HUES64 (cell line): ENCODE measurements around the gene UTP18.
"Not testable (repeated sequence)": the region's sequence is repeated elsewhere in the genome, so short reads cannot be mapped to it uniquely, and the experiment has no call there.

Experiments used
- H3K27ac ChIP-seq: 2 replicates; pipeline ENCODE4 v1.7.0; 2013; ENCODE audit warnings: low read depth, low read length, inconsistent platforms
- H3K27me3 ChIP-seq: 2 replicates; pipeline ENCODE4 v1.6.1; 2013; ENCODE audit warnings: mild to moderate bottlenecking, low read length; ENCODE audit not compliant: insufficient read depth
- H3K36me3 ChIP-seq: 2 replicates; pipeline ENCODE4 v1.6.1; 2013; ENCODE audit warnings: mild to moderate bottlenecking, low read length; ENCODE audit not compliant: insufficient read depth
- H3K4me1 ChIP-seq: 2 replicates; pipeline ENCODE4 v1.6.1; 2013; ENCODE audit warnings: mild to moderate bottlenecking, low read length, moderate library complexity; ENCODE audit not compliant: insufficient read depth
- H3K4me3 ChIP-seq: 2 replicates; pipeline ENCODE4 v1.5.1; 2013; ENCODE audit warnings: mild to moderate bottlenecking, low read length, moderate library complexity
- H3K9ac ChIP-seq: 2 replicates; pipeline ENCODE4 v1.6.1; 2013; ENCODE audit warnings: mild to moderate bottlenecking, low read depth, low read length
- H3K9me3 ChIP-seq: 2 replicates; pipeline ENCODE4 v1.6.1; 2013; ENCODE audit warnings: low read depth, low read length; ENCODE audit not compliant: insufficient read depth
- WGBS: fragments of 150-250, 120-280 bp; methylation state at CpG from one replicate; pipeline ENCODE4 v1.1.7; 2013; ENCODE audit warnings: missing lambda C conversion rate; 5-methylcytosine and 5-hydroxymethylcytosine counted together

UTP18 gene

DNA sequence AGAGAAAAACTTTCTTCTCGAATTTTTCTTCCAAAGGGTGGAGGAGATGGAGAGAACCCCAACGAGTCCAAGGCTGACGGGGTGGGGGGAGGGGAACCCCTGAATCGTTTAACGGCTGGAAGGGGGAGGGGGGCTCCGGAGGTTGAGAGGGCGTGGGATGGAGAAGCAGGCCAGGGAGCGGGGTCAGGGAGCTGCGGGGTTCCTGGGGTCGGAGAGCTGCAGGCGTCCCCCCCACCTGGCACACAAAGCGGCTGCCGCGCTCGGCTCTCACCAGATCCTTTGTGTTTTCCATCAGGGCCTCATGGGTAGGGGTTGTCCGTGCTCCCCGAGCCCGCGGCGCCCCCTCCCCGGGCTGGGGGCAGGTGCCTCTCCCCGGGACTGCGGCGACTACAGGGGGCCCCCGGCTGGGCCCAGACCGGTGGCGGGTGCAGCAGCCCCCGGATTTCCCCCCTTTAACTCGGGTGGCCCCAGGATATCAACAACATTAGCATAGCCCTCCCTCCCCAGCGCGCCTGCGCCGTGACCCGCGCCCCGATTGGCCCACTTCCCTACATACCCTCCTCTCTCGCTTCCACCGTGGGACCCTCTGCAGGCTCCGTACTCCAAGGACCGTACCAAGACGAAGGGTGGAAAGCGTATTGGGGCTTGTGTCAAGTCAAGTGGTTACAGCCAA, 646 bp upstream of the UTP18 start, which contains the start of gene MBTD1:
MBTD1 (minus strand) TSS at position 486 of the 673 bp plus-strand sequence. CDS start 34,888 bp downstream, outside the sequence.
- WGBS: under 1% methylated on average over 42 of the region's 42 CpGs
- H3K36me3 ChIP-seq: peaks cover 61% of the 10 kb centered on the region

DNA sequence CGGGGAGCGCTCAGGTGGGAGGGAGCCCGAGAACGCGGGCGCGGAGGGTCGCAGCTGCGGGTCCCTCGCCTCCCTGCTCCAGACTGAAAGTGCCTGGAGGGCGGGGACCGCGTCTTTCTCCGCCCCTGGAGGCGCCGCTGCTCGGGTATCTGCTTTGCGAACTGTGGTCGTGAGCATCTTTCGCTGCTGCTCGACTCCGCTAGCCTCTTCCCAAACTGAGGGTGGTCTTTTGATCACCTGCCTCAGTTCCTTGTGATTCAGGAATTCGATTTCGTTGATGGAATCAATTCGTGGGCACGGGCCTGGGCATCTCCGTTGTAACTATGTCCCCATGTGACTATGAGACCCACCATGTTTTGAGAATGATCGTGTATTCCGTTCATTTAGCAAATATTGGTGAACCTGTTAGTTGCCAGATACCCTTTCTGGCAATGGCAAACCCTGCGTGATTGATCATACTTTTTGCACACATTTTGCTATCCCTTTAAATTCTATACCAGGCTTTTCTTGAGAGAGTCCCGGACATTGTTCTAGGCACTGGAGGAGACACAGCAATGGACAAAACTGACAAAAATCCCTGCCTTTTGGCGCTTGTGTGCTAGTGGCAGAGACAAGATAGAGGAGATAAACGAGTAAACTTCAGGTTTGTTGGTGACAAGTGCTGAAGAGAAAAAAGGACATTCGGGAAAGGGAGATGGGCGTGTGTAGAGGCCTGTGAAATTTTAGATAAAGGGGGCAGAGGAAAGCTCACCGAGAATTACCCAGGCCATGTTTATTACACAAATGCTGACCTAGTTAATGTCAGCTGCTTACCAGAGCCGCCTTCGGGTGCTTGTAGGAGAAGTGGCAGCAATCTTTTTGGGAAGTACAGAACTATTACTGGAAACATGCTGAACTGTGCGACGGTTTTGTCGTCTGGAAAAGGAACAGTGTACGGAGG, 948 bp downstream of the UTP18 start:
- peaks cover 17% of the 10 kb centered on the region; the same call in 1 of the 2 replicates for H3K4me1 ChIP-seq
- no peaks in the 10 kb centered on the region for H3K9me3 ChIP-seq
- 17% methylated on average over 42 of the region's 42 CpGs for WGBS
- peak overlapping the region; percentile 98 for H3K9ac ChIP-seq
- peak overlapping the region; percentile 97; the same call in 1 of the 2 replicates for H3K27ac ChIP-seq
- H3K4me3 ChIP-seq: peak overlapping the region; percentile 83
- H3K36me3 ChIP-seq: peaks cover 63% of the 10 kb centered on the region
- no peaks in the 10 kb centered on the region for H3K27me3 ChIP-seq

More for the DNA sequence above, 646 bp upstream of the UTP18 start, which contains the start of gene MBTD1:
- H3K4me1 ChIP-seq: peaks cover 17% of the 10 kb centered on the region; the same call in 1 of the 2 replicates
- H3K4me3 ChIP-seq: peak within 1 kb of the TSS; percentile 83
- no peaks in the 10 kb centered on the region for H3K9me3 ChIP-seq
- peak within 1 kb of the TSS; percentile 98 for H3K9ac ChIP-seq
- peak within 1 kb of the TSS; percentile 97 for H3K27ac ChIP-seq
- H3K27me3 ChIP-seq: no peaks in the 10 kb centered on the region

DNA sequence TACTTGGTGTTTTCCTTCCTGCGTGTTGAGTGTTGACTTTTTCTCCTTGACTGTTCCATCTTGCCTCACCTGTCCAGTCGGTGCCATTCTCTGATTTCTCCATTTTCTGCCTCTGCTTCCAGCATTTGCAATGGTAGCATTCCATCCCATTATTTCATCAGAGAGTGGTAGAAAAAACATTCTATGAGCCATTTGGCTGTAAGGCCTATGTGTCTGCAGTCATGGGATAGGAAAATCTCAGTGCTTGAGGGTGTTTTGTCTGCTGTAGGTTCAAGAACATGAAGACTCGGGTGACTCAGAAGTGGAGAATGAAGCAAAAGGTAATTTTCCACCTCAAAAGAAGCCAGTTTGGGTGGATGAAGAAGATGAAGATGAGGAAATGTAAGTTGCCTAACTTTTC, 2.7 kb downstream of the UTP18 start:
- Histone ChIP-seq H3K27me3 (no peaks in the 10 kb centered on the region), H3K4me1 (peaks cover 11% of the 10 kb centered on the region; the same call in 1 of the 2 replicates), H3K27ac (no peak overlapping the region), H3K36me3 (peaks cover 60% of the 10 kb centered on the region), H3K9ac (no peak overlapping the region), H3K9me3 (no peaks in the 10 kb centered on the region), H3K4me3 (no peak overlapping the region)
- WGBS: 97% methylated on average over 3 of the region's 3 CpGs

DNA sequence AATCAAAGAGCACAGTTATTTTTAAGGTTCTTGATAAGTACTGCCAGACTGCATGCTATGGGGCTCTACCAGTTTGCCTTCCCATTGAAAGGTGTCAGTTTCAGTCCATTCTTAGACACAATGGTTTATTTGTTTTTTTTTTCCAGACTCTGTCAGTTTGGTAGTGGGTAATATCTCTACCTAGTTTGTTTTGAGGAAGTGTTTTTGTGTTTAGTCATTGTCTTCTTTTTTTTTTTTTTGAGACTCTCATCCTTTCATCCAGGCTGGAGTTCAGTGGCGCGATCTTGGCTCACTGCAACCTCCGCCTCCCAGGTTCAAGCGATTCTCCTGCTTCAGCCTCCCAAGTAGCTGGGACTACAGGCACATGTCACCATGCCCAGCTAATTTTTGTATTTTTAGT, 4.1 kb downstream of the UTP18 start:
- not testable (repeated sequence) for H3K27ac ChIP-seq, H3K4me1 ChIP-seq, H3K9me3 ChIP-seq, H3K27me3 ChIP-seq, H3K4me3 ChIP-seq, H3K9ac ChIP-seq
- peaks cover 67% of the 10 kb centered on the region for H3K36me3 ChIP-seq
- 72% methylated on average over 4 of the region's 4 CpGs for WGBS

DNA sequence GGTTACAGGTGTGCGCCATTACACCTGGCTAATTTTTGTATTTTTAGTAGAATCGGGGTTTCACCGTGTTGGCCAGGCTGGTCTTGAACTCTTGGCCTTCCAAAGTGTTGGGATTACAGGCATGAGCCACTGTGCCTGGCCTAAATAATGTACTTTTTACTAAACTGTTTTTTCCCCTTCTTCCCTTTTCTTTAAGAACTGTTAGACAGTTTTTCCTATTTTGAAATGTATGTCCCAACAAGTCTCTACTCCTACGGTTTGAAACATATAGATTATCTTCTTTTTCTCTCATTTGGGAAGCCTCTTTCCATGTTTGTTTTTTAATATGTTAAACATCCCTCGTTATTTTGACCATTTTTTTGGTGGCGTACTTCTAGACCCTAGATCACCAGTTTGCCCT, 9.6 kb downstream of the UTP18 start:
- no peak overlapping the region for H3K27ac ChIP-seq
- no peaks in the 10 kb centered on the region for H3K9me3 ChIP-seq
- no peak overlapping the region for H3K9ac ChIP-seq
- H3K4me3 ChIP-seq: no peak overlapping the region
- WGBS: 97% methylated on average over 6 of the region's 6 CpGs
- H3K36me3 ChIP-seq: peaks cover 94% of the 10 kb centered on the region
- H3K4me1 ChIP-seq: no peaks in the 10 kb centered on the region
- H3K27me3 ChIP-seq: no peaks in the 10 kb centered on the region

DNA sequence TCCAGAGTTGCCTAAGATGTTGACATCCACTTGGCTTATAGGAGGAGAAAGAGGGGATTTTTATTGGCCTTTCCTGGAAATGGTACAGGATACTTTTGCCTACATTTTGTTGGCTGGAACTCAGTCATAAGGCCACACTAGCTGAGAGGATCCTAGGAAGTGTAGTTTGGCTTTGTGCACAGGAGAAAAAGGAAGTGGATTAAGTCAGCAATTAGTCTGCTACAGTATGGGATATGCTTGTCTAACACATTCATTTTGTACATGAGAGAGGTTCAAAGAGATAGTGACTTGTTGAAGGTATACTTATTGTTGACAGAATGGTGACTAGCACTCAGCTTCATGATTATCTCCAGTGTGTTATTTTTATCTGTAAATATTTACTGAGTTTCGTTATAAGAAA, 10.3 kb downstream of the UTP18 start:
- no peaks in the 10 kb centered on the region for H3K27me3 ChIP-seq
- no CpG with 5 or more reads among the region's 1 CpG for WGBS
- no peak overlapping the region for H3K27ac ChIP-seq
- H3K9me3 ChIP-seq: no peaks in the 10 kb centered on the region
- H3K4me3 ChIP-seq: no peak overlapping the region
- no peaks in the 10 kb centered on the region for H3K4me1 ChIP-seq
- peaks cover 94% of the 10 kb centered on the region for H3K36me3 ChIP-seq
- no peak overlapping the region for H3K9ac ChIP-seq

DNA sequence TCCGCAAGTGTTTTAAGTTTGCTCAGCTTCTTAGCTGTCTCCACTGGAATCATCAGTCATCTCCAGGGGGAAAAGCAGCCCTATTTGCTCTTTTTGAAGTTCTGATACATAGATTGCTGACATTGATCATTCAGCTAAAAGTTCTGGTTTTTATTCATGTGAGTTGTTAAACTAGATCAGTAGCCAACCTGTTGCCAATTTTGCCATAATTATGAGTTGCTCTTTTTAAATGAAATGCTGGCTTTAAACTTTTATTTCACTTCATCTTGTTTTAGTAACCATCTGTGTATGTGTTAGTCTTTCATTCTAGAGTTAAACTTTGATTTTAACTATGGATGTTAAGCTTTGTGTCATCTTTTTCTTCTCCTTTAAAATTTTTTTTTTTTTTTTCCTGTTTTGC, 12.5 kb downstream of the UTP18 start:
- H3K27ac ChIP-seq: no peak overlapping the region
- H3K36me3 ChIP-seq: peaks cover 95% of the 10 kb centered on the region
- no peak overlapping the region for H3K4me3 ChIP-seq
- no peaks in the 10 kb centered on the region for H3K9me3 ChIP-seq
- WGBS: 93% methylated on average over 1 of the region's 1 CpG
- no peak overlapping the region for H3K9ac ChIP-seq
- no peaks in the 10 kb centered on the region for H3K27me3 ChIP-seq
- no peaks in the 10 kb centered on the region for H3K4me1 ChIP-seq

DNA sequence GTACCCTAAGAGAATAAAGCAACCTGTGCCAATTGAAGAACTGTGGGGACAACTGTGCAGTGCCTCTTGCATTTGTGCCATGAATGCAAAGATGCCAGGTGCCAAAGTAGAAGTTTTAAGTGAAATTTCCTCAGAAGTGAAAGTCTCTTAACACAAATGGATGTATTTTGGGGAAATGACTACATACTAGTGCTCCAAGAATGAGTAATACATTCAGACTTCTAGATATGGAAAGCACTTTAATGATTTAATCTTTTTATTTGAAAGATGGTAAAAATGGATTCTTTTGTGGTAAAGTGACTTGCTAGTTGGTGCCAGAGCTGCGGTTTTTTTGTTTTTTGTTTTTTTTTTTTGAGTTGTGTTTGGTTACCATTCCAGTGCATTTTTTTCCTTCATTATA, 15.0 kb downstream of the UTP18 start:
- Histone ChIP-seq H3K27me3 (no peaks in the 10 kb centered on the region), H3K9ac (no peak overlapping the region), H3K27ac (no peak overlapping the region), H3K4me1 (no peaks in the 10 kb centered on the region), H3K4me3 (no peak overlapping the region), H3K36me3 (peaks cover 98% of the 10 kb centered on the region), H3K9me3 (no peaks in the 10 kb centered on the region)
- no CpG with 5 or more reads among the region's 1 CpG for WGBS

DNA sequence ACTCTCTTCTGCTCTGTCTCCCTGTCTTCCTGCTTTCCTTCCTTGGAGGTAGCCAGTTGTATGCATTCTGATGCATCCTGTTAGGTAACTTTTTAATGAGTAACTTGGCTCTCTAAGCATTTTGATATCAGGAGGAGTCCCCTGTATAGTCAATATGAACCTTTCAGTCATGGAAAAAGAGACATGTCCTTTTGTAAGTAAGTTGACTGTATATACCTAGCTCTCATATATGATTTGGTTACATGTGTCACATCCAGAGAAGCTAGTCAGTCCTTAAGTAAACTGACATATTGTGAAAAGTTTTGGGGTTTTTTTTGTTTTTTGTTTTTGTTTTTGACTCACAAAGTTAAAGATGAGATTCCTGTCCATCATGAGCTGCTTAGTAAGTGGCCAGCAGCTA, 18.8 kb downstream of the UTP18 start:
- Histone ChIP-seq H3K27me3 (no peaks in the 10 kb centered on the region), H3K9me3 (no peaks in the 10 kb centered on the region), H3K4me1 (no peaks in the 10 kb centered on the region), H3K36me3 (peaks cover 93% of the 10 kb centered on the region), H3K4me3 (no peak overlapping the region), H3K9ac (no peak overlapping the region), H3K27ac (no peak overlapping the region)

DNA sequence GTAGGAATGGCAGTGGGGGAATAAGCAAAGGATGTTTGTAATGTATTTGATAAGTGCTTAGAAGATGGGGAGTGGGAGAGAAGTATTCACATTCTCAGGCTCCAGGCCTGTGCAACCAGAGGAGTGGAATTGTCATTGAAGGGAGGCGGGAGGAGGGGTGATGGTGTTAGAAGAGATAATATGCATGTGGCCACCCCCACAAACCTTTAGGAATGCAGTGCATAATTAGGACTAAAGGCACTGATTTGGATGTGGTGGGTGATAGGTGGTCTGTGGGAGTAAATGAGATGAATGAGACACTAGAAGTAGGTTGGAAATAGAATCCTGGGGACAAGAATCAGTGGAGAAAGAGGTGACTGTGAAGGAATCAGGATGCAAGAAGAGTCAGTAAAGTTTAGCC, 27.1 kb downstream of the UTP18 start:
- Histone ChIP-seq H3K4me1 (no peaks in the 10 kb centered on the region), H3K4me3 (no peak overlapping the region), H3K9ac (no peak overlapping the region), H3K36me3 (peaks cover 89% of the 10 kb centered on the region), H3K9me3 (no peaks in the 10 kb centered on the region), H3K27ac (no peak overlapping the region), H3K27me3 (no peaks in the 10 kb centered on the region)
- 96% methylated on average over 1 of the region's 1 CpG for WGBS

DNA sequence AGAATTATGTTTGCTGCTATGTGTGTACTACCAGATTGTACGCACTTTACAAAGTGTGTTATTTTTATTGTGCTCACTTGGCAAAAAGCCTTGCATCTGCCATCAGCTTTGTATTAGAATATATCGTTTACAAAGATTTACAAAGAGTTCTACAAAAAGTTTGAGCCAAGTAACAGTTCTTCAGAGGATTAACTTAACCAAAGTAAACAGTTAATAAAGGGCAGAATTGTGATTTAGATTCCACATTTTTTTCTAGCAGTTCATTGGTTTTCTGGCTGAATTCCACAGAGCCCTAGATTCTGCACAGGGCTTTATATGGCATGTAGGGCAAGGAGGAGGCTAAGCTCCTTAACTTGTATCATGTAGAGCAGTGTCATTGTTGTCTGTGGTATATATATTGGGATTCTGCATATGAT, 29.4 kb downstream of the UTP18 start:
- no peaks in the 10 kb centered on the region for H3K9me3 ChIP-seq
- H3K4me3 ChIP-seq: no peak overlapping the region
- H3K27ac ChIP-seq: no peak overlapping the region
- H3K36me3 ChIP-seq: peaks cover 93% of the 10 kb centered on the region
- H3K4me1 ChIP-seq: no peaks in the 10 kb centered on the region
- H3K9ac ChIP-seq: no peak overlapping the region
- 97% methylated on average over 2 of the region's 2 CpGs for WGBS
- no peaks in the 10 kb centered on the region for H3K27me3 ChIP-seq
